Putamen (tissue), 1 donor: ENCODE measurements around the gene VCL.
A peak's percentile ranks its signal among the peaks of the same experiment; 100 is the strongest.
"Not testable (repeated sequence)": the region's sequence is repeated elsewhere in the genome, so short reads cannot be mapped to it uniquely, and the experiment has no call there.

Experiments
- DNase-seq: peaks from one replicate; pipeline ENCODE4 v3.0.0-alpha.2; 2016; ENCODE audit warnings: low spot score

Gene VCL

GRCh38 chr10:73971636-73972354 is 26.1 kb upstream of the VCL start:
- no peak for DNase-seq

GRCh38 chr10:73973427-73973826 is 24.5 kb upstream of the VCL start:
- no peak for DNase-seq

- DNase-seq: no peak
Observed at GRCh38 chr10:73974309-73974946, 23.5 kb upstream of the VCL start.

- no peak for DNase-seq
Observed at GRCh38 chr10:73975388-73975787, 22.5 kb upstream of the VCL start.

GRCh38 chr10:73979141-73979808 is 18.6 kb upstream of the VCL start:
- DNase-seq: no peak

- DNase-seq: no peak
Observed at GRCh38 chr10:73979809-73980433, 18.0 kb upstream of the VCL start.

- DNase-seq: no peak
Observed at GRCh38 chr10:73981812-73982211, 16.1 kb upstream of the VCL start.

- no peak for DNase-seq
Observed at GRCh38 chr10:73983096-73984047, 14.5 kb upstream of the VCL start.

- no peak for DNase-seq
Observed at GRCh38 chr10:73989594-73990150, 8.2 kb upstream of the VCL start.

- no peak for DNase-seq
Observed at GRCh38 chr10:73991203-73991883, 6.6 kb upstream of the VCL start.

- no peak for DNase-seq
Observed at GRCh38 chr10:73991884-73992245, 6.1 kb upstream of the VCL start.

- DNase-seq: no peak
Observed at GRCh38 chr10:73992899-73993788, 4.8 kb upstream of the VCL start.

- no peak for DNase-seq
Observed at GRCh38 chr10:73995035-73995358, 2.9 kb upstream of the VCL start.

GRCh38 chr10:73997461-73997786 is 492 bp upstream of the VCL start:
- DNase-seq: no peak

- no peak for DNase-seq
Observed at GRCh38 chr10:73998623-73998928, 660 bp downstream of the VCL start.

- peak; percentile 46 for DNase-seq
Observed at GRCh38 chr10:73998929-73999691, 1.2 kb downstream of the VCL start.

GRCh38 chr10:73999703-74000102 is 1.8 kb downstream of the VCL start:
- DNase-seq: no peak

GRCh38 chr10:74000244-74000643 is 2.3 kb downstream of the VCL start:
- DNase-seq: not testable (repeated sequence)

- DNase-seq: no peak
Observed at GRCh38 chr10:74000892-74001669, 3.2 kb downstream of the VCL start.
